Breast epithelium (tissue), 3 donors: ENCODE results near the gene FHIT.

Experiments
- CTCF ChIP-seq, 3 donors: fragments of 450-650 bp; IDR thresholded peaks; one replicate each; pipeline ENCODE4 v1.5.1; 2016 to 2017; ENCODE audit warnings: antibody characterized with exemption in 3 of 3, mild to moderate bottlenecking in 3 of 3, moderate library complexity in 3 of 3
- POLR2A ChIP-seq: fragments of 450-650 bp; IDR thresholded peaks from one replicate; pipeline ENCODE4 v1.6.1; 2016; ENCODE audit warnings: antibody characterized with exemption, mild to moderate bottlenecking, moderate library complexity
- POLR2AphosphoS5 ChIP-seq, 3 donors: sonication (generic); formaldehyde crosslinking; IDR thresholded peaks; one replicate each; pipeline ENCODE4 v1.6.1; 2017; ENCODE audit warnings: antibody characterized with exemption in 3 of 3

DNA sequence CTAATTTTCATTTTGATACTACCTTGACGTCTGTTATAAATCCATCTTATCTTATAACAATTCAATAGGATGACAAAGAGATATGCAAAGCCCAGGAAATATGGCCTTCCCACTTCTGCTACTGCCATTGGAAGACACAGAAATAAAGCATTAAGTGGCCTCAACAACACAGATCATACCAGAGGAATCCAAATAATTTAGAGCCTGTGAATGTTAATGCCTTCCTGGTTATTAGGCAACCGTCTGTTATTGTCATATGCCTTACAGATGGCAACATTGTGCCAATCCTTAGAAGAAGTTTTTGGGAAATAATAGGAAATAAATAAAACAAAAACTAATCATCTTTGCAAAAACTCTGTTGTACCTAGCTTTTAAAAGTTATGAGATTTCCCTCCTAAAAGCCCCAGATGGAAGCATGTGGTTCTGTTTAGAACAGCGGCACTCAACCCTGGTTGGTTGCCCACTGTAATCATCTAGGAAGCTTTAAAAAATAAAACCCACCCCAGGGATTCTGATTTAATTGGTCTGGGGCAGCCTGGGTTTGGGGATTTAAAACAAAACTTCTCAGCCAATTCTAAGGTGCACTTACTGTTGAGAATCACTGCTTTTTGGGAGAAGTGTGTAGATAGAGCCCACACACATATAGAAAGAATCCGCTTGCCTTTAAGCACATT lies 1496.7 kb downstream of the FHIT start:
- TF ChIP-seq CTCF (IDR thresholded peaks at IDR 0.05) (no peak), POLR2AphosphoS5 (IDR thresholded peaks at IDR 0.05) (no peak), POLR2A (no peak)
